GM12872 (cell line): ENCODE measurements around the gene CES3.

Experiments used
- CTCF ChIP-seq: IDR thresholded peaks from 3 replicates; pipeline ENCODE4 v1.5.1; 2011; ENCODE audit warnings: low read depth, mild to moderate bottlenecking, low read length, moderate library complexity; ENCODE audit not compliant: insufficient read depth

CES3 gene

GRCh38 chr16:66948134-66948836 lies 12.8 kb upstream of the CES3 start:
- TF ChIP-seq CTCF: no peak

- TF ChIP-seq CTCF: no peak
Measured at GRCh38 chr16:66948837-66949225, 12.2 kb upstream of the CES3 start.

GRCh38 chr16:66949472-66949871 lies 11.6 kb upstream of the CES3 start:
- no peak for TF ChIP-seq CTCF

GRCh38 chr16:66950437-66950836 lies 10.6 kb upstream of the CES3 start:
- no peak for TF ChIP-seq CTCF

- no peak for TF ChIP-seq CTCF
Measured at GRCh38 chr16:66950971-66951790, 9.9 kb upstream of the CES3 start.

- TF ChIP-seq CTCF: no peak
Measured at GRCh38 chr16:66952430-66953110, 8.5 kb upstream of the CES3 start.

GRCh38 chr16:66953462-66954096 lies 7.5 kb upstream of the CES3 start:
- TF ChIP-seq CTCF: no peak
